Right atrium auricular region (tissue), 2 donors: ENCODE measurements around the gene LINGO4. TPM values are rescaled to one million over a fixed set of nuclear protein-coding genes. Genes with fewer than 3 reads are reported as not detected.

Experiments
- DNase-seq: peaks from one replicate; pipeline ENCODE4 v3.0.0-alpha.2; 2019; ENCODE audit warnings: low spot score
- H3K27ac ChIP-seq, 2 donors: fragments of 200-600 bp; sonication (generic); 1 replicate in 1 of 2; 2 replicates in 1 of 2; pipeline ENCODE4 v1.5.1; 2016 to 2019
- H3K27me3 ChIP-seq, 2 donors: fragments of 200-600 bp; sonication (generic); one replicate each; pipeline versions ENCODE4 v1.5.1 to v1.6.0; 2017 to 2019
- H3K36me3 ChIP-seq: fragments of 200-600 bp; sonication (generic); one replicate; pipeline ENCODE4 v1.5.1; 2016
- H3K4me1 ChIP-seq, 2 donors: fragments of 200-600 bp; sonication (generic); one replicate each; pipeline versions ENCODE4 v1.5.1 to v1.6.0; 2017 to 2019
- H3K4me3 ChIP-seq, 2 donors: fragments of 200-600 bp; sonication (generic); 1 replicate in 1 of 2; 2 replicates in 1 of 2; pipeline ENCODE4 v1.5.1; 2017 to 2019; ENCODE audit warnings: mild to moderate bottlenecking in 1 of 2, moderate library complexity in 1 of 2
- H3K9me3 ChIP-seq, 2 donors: fragments of 200-600 bp; sonication (generic); one replicate each; pipeline ENCODE4 v1.5.1; 2019
- total RNA-seq, 2 donors: library from RNA; depleted of rRNA; stranded (reverse); fragments of >200 nt; gene quantifications; one replicate each; pipeline ENCODE4 v1.1.0, GENCODE V29; 2016
- TF ChIP-seq, protein P1 (sequence below), 2 donors: fragments of 200-600 bp; sonication (generic); IDR thresholded peaks; one replicate each; pipeline ENCODE4 v1.5.1; 2019; ENCODE audit warnings: antibody characterized with exemption in 2 of 2

Gene LINGO4
- total RNA-seq = under 1 TPM; 0.20 to 0.33 TPM

- H3K4me3 ChIP-seq = no peak within 1 kb of the TSS
- TF ChIP-seq, protein P1, sequence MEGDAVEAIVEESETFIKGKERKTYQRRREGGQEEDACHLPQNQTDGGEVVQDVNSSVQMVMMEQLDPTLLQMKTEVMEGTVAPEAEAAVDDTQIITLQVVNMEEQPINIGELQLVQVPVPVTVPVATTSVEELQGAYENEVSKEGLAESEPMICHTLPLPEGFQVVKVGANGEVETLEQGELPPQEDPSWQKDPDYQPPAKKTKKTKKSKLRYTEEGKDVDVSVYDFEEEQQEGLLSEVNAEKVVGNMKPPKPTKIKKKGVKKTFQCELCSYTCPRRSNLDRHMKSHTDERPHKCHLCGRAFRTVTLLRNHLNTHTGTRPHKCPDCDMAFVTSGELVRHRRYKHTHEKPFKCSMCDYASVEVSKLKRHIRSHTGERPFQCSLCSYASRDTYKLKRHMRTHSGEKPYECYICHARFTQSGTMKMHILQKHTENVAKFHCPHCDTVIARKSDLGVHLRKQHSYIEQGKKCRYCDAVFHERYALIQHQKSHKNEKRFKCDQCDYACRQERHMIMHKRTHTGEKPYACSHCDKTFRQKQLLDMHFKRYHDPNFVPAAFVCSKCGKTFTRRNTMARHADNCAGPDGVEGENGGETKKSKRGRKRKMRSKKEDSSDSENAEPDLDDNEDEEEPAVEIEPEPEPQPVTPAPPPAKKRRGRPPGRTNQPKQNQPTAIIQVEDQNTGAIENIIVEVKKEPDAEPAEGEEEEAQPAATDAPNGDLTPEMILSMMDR (IDR thresholded peaks at IDR 0.05) = no peak
- H3K36me3 ChIP-seq = no peaks in the 10 kb centered on the region
Measured at GRCh38 chr1:151805066-151805820, at the start of gene LINGO4. Gene LINGO4 (minus strand): TSS chr1:151805419. CDS start chr1:151802704, 2,715 bp downstream.

GRCh38 chr1:151854658-151855057 lies 49.4 kb upstream of the LINGO4 start:
- H3K27ac ChIP-seq = no peak overlapping the region
- H3K27me3 ChIP-seq = no peaks in the 10 kb centered on the region
- H3K9me3 ChIP-seq = no peaks in the 10 kb centered on the region
- no peak overlapping the region for H3K4me3 ChIP-seq
- TF ChIP-seq, protein P1 (IDR thresholded peaks at IDR 0.05) = no peak
- peak; percentile 34 for DNase-seq
- H3K4me1 ChIP-seq = peaks cover 0 to 12% of the 10 kb centered on the region in 2 donors
- H3K36me3 ChIP-seq = no peaks in the 10 kb centered on the region

More at GRCh38 chr1:151805066-151805820, at the start of gene LINGO4:
- DNase-seq = no peak
- Histone ChIP-seq H3K27ac (no peak within 1 kb of the TSS), H3K4me1 (no peaks in the 10 kb centered on the region), H3K27me3 (no peaks in the 10 kb centered on the region), H3K9me3 (no peaks in the 10 kb centered on the region)

- no peaks in the 10 kb centered on the region for H3K27me3 ChIP-seq
- TF ChIP-seq, protein P1 (IDR thresholded peaks at IDR 0.05) = no peak
- DNase-seq = no peak
- peaks cover 0 to 14% of the 10 kb centered on the region in 2 donors for H3K4me1 ChIP-seq
- H3K9me3 ChIP-seq = no peaks in the 10 kb centered on the region
- no peaks in the 10 kb centered on the region for H3K36me3 ChIP-seq
- no peak within 1 kb of the TSS for H3K27ac ChIP-seq
- no peak within 1 kb of the TSS for H3K4me3 ChIP-seq
Measured at GRCh38 chr1:151853411-151853943, 48.3 kb upstream of the LINGO4 start, which contains the start of gene THEM5. Gene THEM5 (minus strand): TSS chr1:151853712. CDS start chr1:151853565, 147 bp downstream.

- Histone ChIP-seq H3K27me3 (no peaks in the 10 kb centered on the region), H3K4me1 (peaks cover 0 to 19% of the 10 kb centered on the region in 2 donors), H3K36me3 (no peaks in the 10 kb centered on the region), H3K4me3 (no peak overlapping the region), H3K9me3 (no peaks in the 10 kb centered on the region), H3K27ac (no peak overlapping the region)
- TF ChIP-seq, protein P1 (IDR thresholded peaks at IDR 0.05) = no peak
- no peak for DNase-seq
Measured at GRCh38 chr1:151852733-151853132, 47.5 kb upstream of the LINGO4 start.

DNA sequence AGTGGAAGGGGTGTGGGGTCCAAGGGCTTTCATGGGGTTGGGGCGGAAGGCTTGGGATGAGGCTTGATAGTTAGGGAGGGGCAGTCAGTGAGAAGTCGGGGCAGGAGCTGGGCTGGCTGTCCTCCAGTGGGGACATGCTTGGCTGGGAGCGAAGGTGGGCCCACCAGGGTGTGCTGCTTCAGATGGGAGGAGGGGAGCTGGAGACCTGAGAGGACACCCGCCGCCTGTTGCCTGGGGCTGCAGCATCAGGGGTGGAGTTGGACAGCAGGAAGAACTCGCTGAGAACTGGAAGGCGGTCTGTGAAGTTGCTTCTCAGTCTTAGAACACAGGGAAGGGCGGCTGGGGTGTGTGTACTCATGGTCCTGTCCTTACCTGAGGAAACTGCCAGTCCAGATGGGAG lies 46.7 kb upstream of the LINGO4 start:
- no peaks in the 10 kb centered on the region for H3K36me3 ChIP-seq
- H3K4me1 ChIP-seq = peaks cover 0 to 19% of the 10 kb centered on the region in 2 donors
- H3K27ac ChIP-seq = no peak overlapping the region
- H3K9me3 ChIP-seq = no peaks in the 10 kb centered on the region
- no peak for DNase-seq
- H3K27me3 ChIP-seq = no peaks in the 10 kb centered on the region
- TF ChIP-seq, protein P1 (IDR thresholded peaks at IDR 0.05) = no peak
- no peak overlapping the region for H3K4me3 ChIP-seq
